Astrocyte (in vitro differentiated cells and primary cell): ENCODE results near the gene APBA3. TPM values are rescaled to one million over a fixed set of nuclear protein-coding genes. Genes with fewer than 3 reads are reported as not detected.

Source experiments
- DNase-seq: peaks from one replicate; pipeline ENCODE4 v3.0.0-alpha.2; 2010; ENCODE audit warnings: low read depth
- FAIRE-seq: peaks from 2 replicates; lab custom pipeline; 2011; peaks lifted over from hg19 to GRCh38; lab: Jason Lieb, UNC
- H2AFZ ChIP-seq: 2 replicates; pipeline ENCODE4 v1.6.0; 2012; ENCODE audit warnings: low read depth, low read length, inconsistent platforms
- H3K27ac ChIP-seq: 2 replicates; pipeline ENCODE4 v1.5.1; 2011; ENCODE audit warnings: low read depth, low read length, inconsistent platforms
- H3K27me3 ChIP-seq: 2 replicates; pipeline ENCODE4 v1.6.0; 2011; ENCODE audit warnings: low read length, inconsistent platforms; ENCODE audit not compliant: insufficient read depth
- H3K36me3 ChIP-seq: 2 replicates; pipeline ENCODE4 v1.5.1; 2011; ENCODE audit warnings: low read length, inconsistent platforms; ENCODE audit not compliant: insufficient read depth
- H3K4me1 ChIP-seq: 2 replicates; pipeline ENCODE4 v1.5.1; 2011; ENCODE audit warnings: low read length, inconsistent platforms; ENCODE audit not compliant: insufficient read depth
- H3K4me2 ChIP-seq: 2 replicates; pipeline ENCODE4 v1.6.0; 2012; ENCODE audit warnings: low read length, inconsistent platforms
- H3K4me3 ChIP-seq: 2 replicates; pipeline ENCODE4 v1.5.1; 2011; ENCODE audit warnings: low read depth, mild to moderate bottlenecking, low read length, inconsistent platforms; ENCODE audit not compliant: insufficient read depth
- H3K79me2 ChIP-seq: 2 replicates; pipeline ENCODE4 v1.6.0; 2012; ENCODE audit warnings: mild to moderate bottlenecking, low read length, inconsistent platforms; ENCODE audit not compliant: insufficient read depth
- H3K9ac ChIP-seq: 2 replicates; pipeline ENCODE4 v1.6.0; 2012; ENCODE audit warnings: mild to moderate bottlenecking, low read length, inconsistent platforms
- H3K9me3 ChIP-seq: 2 replicates; pipeline ENCODE4 v1.5.1; 2012; ENCODE audit warnings: low read depth, mild to moderate bottlenecking, low read length, inconsistent platforms; ENCODE audit not compliant: insufficient read depth
- H4K20me1 ChIP-seq: 2 replicates; pipeline ENCODE4 v1.6.0; 2012; ENCODE audit warnings: low read length, inconsistent platforms; ENCODE audit not compliant: insufficient read depth
- H3K27ac Mint-ChIP-seq: one replicate; pipeline ENCODE4 v1.8.0; 2021; ENCODE audit warnings: mild to moderate bottlenecking, mixed read lengths; ENCODE audit not compliant: unreplicated experiment
- H3K27me3 Mint-ChIP-seq: one replicate; pipeline ENCODE4 v1.8.0; 2021; ENCODE audit warnings: low read depth, mixed read lengths; ENCODE audit not compliant: unreplicated experiment
- H3K36me3 Mint-ChIP-seq: one replicate; pipeline ENCODE4 v1.8.0; 2021; ENCODE audit warnings: low read depth, mixed read lengths; ENCODE audit not compliant: unreplicated experiment
- H3K4me1 Mint-ChIP-seq: one replicate; pipeline ENCODE4 v1.8.0; 2021; ENCODE audit warnings: low read depth, mixed read lengths; ENCODE audit not compliant: unreplicated experiment
- H3K4me3 Mint-ChIP-seq: one replicate; pipeline ENCODE4 v1.8.0; 2021; ENCODE audit warnings: mild to moderate bottlenecking, moderate library complexity, mixed read lengths; ENCODE audit not compliant: unreplicated experiment
- H3K9me3 Mint-ChIP-seq: one replicate; pipeline ENCODE4 v1.8.0; 2021; ENCODE audit warnings: mild to moderate bottlenecking, mixed read lengths; ENCODE audit not compliant: unreplicated experiment
- EZH2 ChIP-seq: IDR thresholded peaks from 2 replicates; pipeline ENCODE4 v1.6.1; 2012; ENCODE audit warnings: mild to moderate bottlenecking, low read length, inconsistent platforms; ENCODE audit not compliant: insufficient read depth
- total RNA-seq: library from RNA; stranded (reverse); gene quantifications from 2 replicates; pipeline ENCODE4 v1.2.1, GENCODE V29; 2021
- TF ChIP-seq, protein P1 (sequence below): IDR thresholded peaks from 2 replicates; pipeline ENCODE4 v1.5.1; 2011; ENCODE audit warnings: low read depth, mild to moderate bottlenecking, inconsistent platforms, low read length, moderate library complexity; ENCODE audit not compliant: insufficient read depth

APBA3 gene
- total RNA-seq, 1 donor from 2014 or later = 16.5 TPM

DNA sequence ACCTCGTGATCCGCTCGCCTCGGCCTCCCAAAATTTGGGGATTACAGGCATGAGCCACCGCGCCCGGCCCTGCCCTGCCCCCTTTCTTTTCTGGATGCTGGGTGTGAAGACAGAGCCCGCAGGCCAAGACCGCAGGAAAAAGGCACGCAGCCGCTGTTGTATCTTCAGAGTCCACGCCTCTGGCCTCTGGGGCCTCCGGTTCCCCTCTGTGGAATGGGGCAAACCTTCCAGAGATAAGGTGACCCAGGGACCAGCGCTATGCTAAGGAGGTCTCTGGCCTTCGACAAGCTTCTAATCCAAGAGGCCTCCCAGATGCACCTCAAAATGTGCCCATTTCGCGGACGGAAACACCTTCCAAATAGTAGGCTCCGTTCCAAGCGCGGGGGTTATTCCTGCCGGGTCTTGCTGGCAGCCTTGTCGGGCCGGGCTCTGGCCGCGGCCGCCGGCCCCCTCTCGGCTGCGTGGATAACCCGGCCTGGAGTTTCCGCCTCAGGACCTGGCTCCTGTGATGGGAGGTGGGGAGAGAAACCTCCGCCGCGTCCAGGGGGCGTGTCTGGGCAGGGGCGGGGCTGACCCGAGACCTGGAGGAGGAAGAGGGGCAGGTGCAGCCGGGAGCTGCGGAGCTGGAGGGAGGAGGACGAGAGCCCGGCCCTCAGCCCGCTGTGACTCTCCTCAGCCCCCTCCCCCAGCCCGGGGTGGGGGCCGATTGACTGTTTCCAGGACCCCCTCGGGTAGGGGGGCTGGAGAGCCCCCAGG lies 40.2 kb downstream of the APBA3 start:
- FAIRE-seq (no peak), DNase-seq (peak; percentile 62)
- Histone ChIP-seq H3K27ac (no peak overlapping the region), H3K4me2 (no peak overlapping the region), H3K27me3 (peaks cover 17% of the 10 kb centered on the region), H3K79me2 (no peaks in the 10 kb centered on the region), H3K9me3 (no peaks in the 10 kb centered on the region), H2AFZ (no peak overlapping the region), H3K4me3 (no peak overlapping the region), H4K20me1 (no peaks in the 10 kb centered on the region), H3K4me1 (no peaks in the 10 kb centered on the region), H3K36me3 (no peaks in the 10 kb centered on the region), H3K9ac (no peak overlapping the region)
- H3K27me3 Mint-ChIP-seq = peaks cover 11% of the 10 kb centered on the region
- TF ChIP-seq, protein P1, sequence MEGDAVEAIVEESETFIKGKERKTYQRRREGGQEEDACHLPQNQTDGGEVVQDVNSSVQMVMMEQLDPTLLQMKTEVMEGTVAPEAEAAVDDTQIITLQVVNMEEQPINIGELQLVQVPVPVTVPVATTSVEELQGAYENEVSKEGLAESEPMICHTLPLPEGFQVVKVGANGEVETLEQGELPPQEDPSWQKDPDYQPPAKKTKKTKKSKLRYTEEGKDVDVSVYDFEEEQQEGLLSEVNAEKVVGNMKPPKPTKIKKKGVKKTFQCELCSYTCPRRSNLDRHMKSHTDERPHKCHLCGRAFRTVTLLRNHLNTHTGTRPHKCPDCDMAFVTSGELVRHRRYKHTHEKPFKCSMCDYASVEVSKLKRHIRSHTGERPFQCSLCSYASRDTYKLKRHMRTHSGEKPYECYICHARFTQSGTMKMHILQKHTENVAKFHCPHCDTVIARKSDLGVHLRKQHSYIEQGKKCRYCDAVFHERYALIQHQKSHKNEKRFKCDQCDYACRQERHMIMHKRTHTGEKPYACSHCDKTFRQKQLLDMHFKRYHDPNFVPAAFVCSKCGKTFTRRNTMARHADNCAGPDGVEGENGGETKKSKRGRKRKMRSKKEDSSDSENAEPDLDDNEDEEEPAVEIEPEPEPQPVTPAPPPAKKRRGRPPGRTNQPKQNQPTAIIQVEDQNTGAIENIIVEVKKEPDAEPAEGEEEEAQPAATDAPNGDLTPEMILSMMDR = no peak
- peak; percentile 61 for TF ChIP-seq EZH2
- H3K4me3 Mint-ChIP-seq = no peak overlapping the region
- no peaks in the 10 kb centered on the region for H3K4me1 Mint-ChIP-seq
- no peaks in the 10 kb centered on the region for H3K9me3 Mint-ChIP-seq
- H3K36me3 Mint-ChIP-seq = no peaks in the 10 kb centered on the region
- H3K27ac Mint-ChIP-seq = no peak overlapping the region

DNA sequence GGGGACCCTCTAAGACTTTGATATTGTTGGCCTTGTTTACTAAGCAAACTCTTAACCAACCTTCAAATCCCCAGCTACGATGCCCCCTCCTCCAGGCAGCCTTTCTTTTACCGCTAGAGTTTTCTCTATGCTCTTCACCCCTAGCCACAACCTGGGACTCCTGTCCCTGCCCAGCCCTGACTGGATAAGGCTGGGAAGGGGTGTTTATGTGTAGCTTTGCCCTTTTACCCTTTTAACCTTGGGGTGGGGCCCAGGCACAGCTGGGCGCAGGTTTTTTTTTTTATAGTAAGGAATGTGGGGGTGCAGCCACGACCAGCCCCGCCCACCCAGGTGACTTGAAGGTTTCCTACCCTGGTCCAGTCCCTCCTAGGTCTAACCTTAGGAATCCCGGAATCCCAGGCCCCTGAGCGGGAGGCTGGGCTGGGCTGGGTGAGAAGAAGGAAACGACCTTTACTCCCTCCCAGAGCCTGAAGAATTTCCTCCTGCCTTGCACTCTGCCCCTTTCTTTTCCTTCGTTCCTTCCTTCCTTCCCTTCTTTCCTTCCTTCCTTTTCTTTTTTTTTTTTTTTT lies 41.1 kb downstream of the APBA3 start:
- no peak for TF ChIP-seq EZH2
- TF ChIP-seq, protein P1 = no peak
- H3K4me1 ChIP-seq = no peaks in the 10 kb centered on the region
- no peak overlapping the region for H3K4me3 Mint-ChIP-seq
- no peak overlapping the region for H3K9ac ChIP-seq
- no peaks in the 10 kb centered on the region for H3K79me2 ChIP-seq
- no peak overlapping the region for H3K4me3 ChIP-seq
- no peak overlapping the region for H3K27ac Mint-ChIP-seq
- H4K20me1 ChIP-seq = no peaks in the 10 kb centered on the region
- no peak overlapping the region for H2AFZ ChIP-seq
- DNase-seq (no peak), FAIRE-seq (no peak)
- H3K4me2 ChIP-seq = no peak overlapping the region
- no peak overlapping the region for H3K27ac ChIP-seq
- no peaks in the 10 kb centered on the region for H3K9me3 Mint-ChIP-seq
- no peaks in the 10 kb centered on the region for H3K4me1 Mint-ChIP-seq
- H3K27me3 ChIP-seq = peaks cover 17% of the 10 kb centered on the region
- no peaks in the 10 kb centered on the region for H3K36me3 Mint-ChIP-seq
- H3K27me3 Mint-ChIP-seq = peaks cover 11% of the 10 kb centered on the region
- no peaks in the 10 kb centered on the region for H3K9me3 ChIP-seq
- H3K36me3 ChIP-seq = no peaks in the 10 kb centered on the region

DNA sequence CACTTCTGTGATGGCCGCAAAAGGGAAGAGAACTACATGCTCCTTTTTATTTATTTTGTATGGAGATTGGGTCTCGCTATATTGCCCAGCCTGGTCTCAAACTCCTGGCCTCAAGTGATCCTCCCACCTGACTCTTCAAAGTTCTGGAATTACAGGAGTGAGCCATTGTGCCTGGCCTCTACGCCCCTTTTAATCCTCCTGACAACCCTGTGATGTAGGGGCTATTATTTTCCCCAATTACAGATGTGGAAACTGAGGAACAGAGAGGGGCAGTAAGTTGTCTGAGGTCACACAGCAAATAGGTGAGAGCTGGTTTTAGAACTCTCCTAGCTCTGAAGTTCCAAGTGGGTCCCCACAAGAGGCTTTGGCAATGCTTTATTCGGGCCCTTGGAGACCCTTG lies 41.6 kb downstream of the APBA3 start:
- Mint-ChIP-seq H3K27ac (no peak overlapping the region), H3K27me3 (peaks cover 11% of the 10 kb centered on the region), H3K36me3 (no peaks in the 10 kb centered on the region), H3K4me1 (no peaks in the 10 kb centered on the region), H3K4me3 (no peak overlapping the region), H3K9me3 (no peaks in the 10 kb centered on the region)
- H3K9me3 ChIP-seq = no peaks in the 10 kb centered on the region
- no peaks in the 10 kb centered on the region for H3K4me1 ChIP-seq
- H4K20me1 ChIP-seq = no peaks in the 10 kb centered on the region
- H3K4me2 ChIP-seq = no peak overlapping the region
- TF ChIP-seq, protein P1 = no peak
- no peak for TF ChIP-seq EZH2
- peaks cover 17% of the 10 kb centered on the region for H3K27me3 ChIP-seq
- no peak overlapping the region for H3K27ac ChIP-seq
- H3K36me3 ChIP-seq = no peaks in the 10 kb centered on the region
- H3K9ac ChIP-seq = no peak overlapping the region
- no peak for DNase-seq
- no peak overlapping the region for H2AFZ ChIP-seq
- no peak for FAIRE-seq
- no peaks in the 10 kb centered on the region for H3K79me2 ChIP-seq
- H3K4me3 ChIP-seq = no peak overlapping the region
